Right cardiac atrium (tissue), 5 donors: ENCODE results near the gene TSHZ3. TPM values are rescaled to one million over a fixed set of nuclear protein-coding genes. Genes with fewer than 3 reads are reported as not detected.

Experiments used
- ATAC-seq, 2 donors: fragments of 200-7000 bp; cut with Tn5 transposase; one replicate each; pipeline versions ENCODE4 v1.8.0 to v1.9.1; 2020; ENCODE audit warnings: moderate library complexity in 2 of 2, mild to moderate bottlenecking in 1 of 2
- DNase-seq, 3 donors: peaks; one replicate each; pipeline ENCODE4 v3.0.0-alpha.2; 2020
- H3K27ac ChIP-seq: one replicate; pipeline ENCODE4 v1.5.1; 2013; ENCODE audit warnings: mild to moderate bottlenecking, low read length, control low read depth, moderate library complexity
- H3K27me3 ChIP-seq: one replicate; pipeline ENCODE4 v1.6.1; 2013; ENCODE audit not compliant: control insufficient read depth, insufficient read depth
- H3K4me1 ChIP-seq: one replicate; pipeline ENCODE4 v1.6.1; 2013; ENCODE audit warnings: low read length; ENCODE audit not compliant: control insufficient read depth, insufficient read depth
- H3K4me3 ChIP-seq: one replicate; pipeline ENCODE4 v1.5.1; 2013; ENCODE audit warnings: low read length, control low read depth
- H3K9me3 ChIP-seq: one replicate; pipeline ENCODE4 v1.6.1; 2013; ENCODE audit warnings: low read length; ENCODE audit not compliant: control insufficient read depth
- WGBS: extraction: QIAGEN DNeasy Blood & Tissue Kit; methylation state at CpG from one replicate; pipeline ENCODE4 v1.1.7; 2013; 5-methylcytosine and 5-hydroxymethylcytosine counted together
- intact Hi-C, 4 donors: fragments of 100-400 bp; cut with DNase I; formaldehyde crosslinking; loops; one replicate each; pipeline versions ENCODE4 v1.11.0 to v1.14.0; 2022 to 2023
- polyA plus RNA-seq: library from polyadenylated mRNA; stranded (reverse); fragments of 200-250 nt; gene quantifications from one replicate; pipeline ENCODE4 v1.2.3, GENCODE V29; 2013
- total RNA-seq, 4 donors: library from RNA; stranded (reverse); fragmentation: NEBNext Ultra II Directional; extraction: Animal tissue kit (Norgen Biotek cat#: 25700); gene quantifications; one replicate each; pipeline ENCODE4 v1.2.1, GENCODE V29; 2021
- donor health status: healthy with polysubstance abuse.
- donor health status: DM: no; HTN: yes; CAD: no.
- donor health status: DM: no; HTN: no; CAD: no.
- donor health status: DM: no; HTN: yes; CAD: no; lungs with severe emphysema.
- donor health status: DM: yes; HTN: yes; CAD: no.

The TSHZ3 gene
- total and polyA plus RNA-seq, 5 donors: 1.5 to 7.0 (median 3.9) TPM

DNA sequence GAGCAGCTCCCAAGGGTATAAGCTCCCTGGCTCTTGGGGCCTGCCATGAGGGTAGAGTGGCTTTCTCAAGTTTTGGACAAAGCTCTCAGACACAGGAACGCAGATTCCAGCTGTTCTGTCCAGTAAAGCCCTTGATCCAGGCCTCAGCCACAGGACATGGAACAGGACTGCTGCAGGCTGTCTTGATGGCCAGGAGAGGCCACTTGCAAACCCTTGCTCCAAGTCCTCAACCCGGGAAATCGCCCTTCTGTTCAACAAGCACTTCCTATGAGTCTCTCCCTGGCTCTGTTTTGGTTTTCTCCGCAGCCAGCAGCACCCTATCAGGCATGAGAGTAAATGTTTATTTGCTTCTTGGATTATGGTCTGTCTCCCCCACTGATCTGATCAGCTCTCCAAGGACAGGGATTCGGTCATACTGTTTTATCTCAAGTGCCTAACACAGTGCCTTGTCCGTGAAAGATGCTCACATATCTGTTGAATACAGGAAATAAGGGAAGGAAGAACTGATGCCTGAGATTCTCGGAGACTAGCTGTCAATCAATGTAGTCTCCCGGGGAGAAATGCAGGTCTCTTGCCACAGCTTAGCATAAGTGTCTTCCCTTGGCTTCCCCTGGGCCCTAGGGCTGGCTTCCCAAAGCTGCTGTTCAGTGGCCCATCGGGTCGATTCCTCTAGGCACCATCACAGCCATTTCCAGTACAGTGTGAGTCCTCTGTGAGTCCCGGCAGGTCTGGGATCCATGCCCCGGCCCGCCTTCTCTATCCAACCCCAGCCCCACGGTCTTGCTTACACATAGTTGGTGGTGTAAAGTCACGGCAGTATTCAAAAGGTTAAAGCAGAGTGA is 90.8 kb downstream of the TSHZ3 start:
- peak in 1 of 3 donors; percentile 16 for DNase-seq
- intact Hi-C loops: no loop called here
- H3K4me3 ChIP-seq: no peak overlapping the region
- no peak overlapping the region for H3K27ac ChIP-seq
- ATAC-seq: no peak
- H3K4me1 ChIP-seq: no peaks in the 10 kb centered on the region
- 56% methylated on average over 15 of the region's 15 CpGs for WGBS
- no peaks in the 10 kb centered on the region for H3K9me3 ChIP-seq
- no peaks in the 10 kb centered on the region for H3K27me3 ChIP-seq

GRCh38 chr19:31257426-31258130 is 91.7 kb downstream of the TSHZ3 start:
- Histone ChIP-seq H3K27ac (no peak overlapping the region), H3K4me1 (no peaks in the 10 kb centered on the region), H3K9me3 (no peaks in the 10 kb centered on the region), H3K27me3 (no peaks in the 10 kb centered on the region), H3K4me3 (no peak overlapping the region)
- 66% methylated on average over 11 of the region's 11 CpGs for WGBS
- no peak for DNase-seq
- ATAC-seq: no peak
- intact Hi-C loops: no loop called here

DNA sequence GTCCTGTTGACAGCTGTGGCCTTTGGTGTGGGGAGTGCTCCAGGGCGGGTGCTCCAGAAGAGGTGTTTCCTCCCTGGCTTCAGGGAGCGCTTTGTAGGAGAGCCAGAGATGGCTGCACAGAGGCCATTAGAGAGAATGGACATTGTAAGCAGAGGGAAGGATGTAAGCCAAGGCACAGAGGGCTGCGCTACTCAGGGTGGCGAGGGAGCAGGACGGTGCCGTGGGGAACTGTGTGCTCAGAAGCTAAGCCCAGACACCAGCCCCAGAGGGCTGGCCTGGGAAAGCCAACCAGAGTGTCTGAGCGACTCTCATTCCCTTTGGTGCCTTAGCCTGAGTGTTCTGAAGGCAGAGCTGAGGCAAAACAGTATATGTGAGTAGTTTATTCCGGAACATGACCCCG is 92.2 kb downstream of the TSHZ3 start:
- Histone ChIP-seq H3K27ac (no peak overlapping the region), H3K4me3 (no peak overlapping the region), H3K4me1 (no peaks in the 10 kb centered on the region), H3K27me3 (no peaks in the 10 kb centered on the region), H3K9me3 (no peaks in the 10 kb centered on the region)
- ATAC-seq (no peak), DNase-seq (no peak)
- intact Hi-C loops: no loop called here
- 66% methylated on average over 9 of the region's 9 CpGs for WGBS

- H3K4me1 ChIP-seq: no peaks in the 10 kb centered on the region
- H3K27me3 ChIP-seq: no peaks in the 10 kb centered on the region
- H3K9me3 ChIP-seq: no peaks in the 10 kb centered on the region
- DNase-seq (no peak), ATAC-seq (no peak)
- 85% methylated on average over 8 of the region's 8 CpGs for WGBS
- H3K4me3 ChIP-seq: no peak overlapping the region
- intact Hi-C loops: no loop called here
- H3K27ac ChIP-seq: no peak overlapping the region
Measured at GRCh38 chr19:31256593-31256960, 92.7 kb downstream of the TSHZ3 start.

- H3K9me3 ChIP-seq: no peaks in the 10 kb centered on the region
- 93% methylated on average over 11 of the region's 11 CpGs for WGBS
- DNase-seq: no peak
- H3K4me1 ChIP-seq: no peaks in the 10 kb centered on the region
- H3K4me3 ChIP-seq: no peak overlapping the region
- ATAC-seq: no peak
- H3K27ac ChIP-seq: no peak overlapping the region
- intact Hi-C loops: no loop called here
- H3K27me3 ChIP-seq: no peaks in the 10 kb centered on the region
Measured at GRCh38 chr19:31255831-31256592, 93.2 kb downstream of the TSHZ3 start.

DNA sequence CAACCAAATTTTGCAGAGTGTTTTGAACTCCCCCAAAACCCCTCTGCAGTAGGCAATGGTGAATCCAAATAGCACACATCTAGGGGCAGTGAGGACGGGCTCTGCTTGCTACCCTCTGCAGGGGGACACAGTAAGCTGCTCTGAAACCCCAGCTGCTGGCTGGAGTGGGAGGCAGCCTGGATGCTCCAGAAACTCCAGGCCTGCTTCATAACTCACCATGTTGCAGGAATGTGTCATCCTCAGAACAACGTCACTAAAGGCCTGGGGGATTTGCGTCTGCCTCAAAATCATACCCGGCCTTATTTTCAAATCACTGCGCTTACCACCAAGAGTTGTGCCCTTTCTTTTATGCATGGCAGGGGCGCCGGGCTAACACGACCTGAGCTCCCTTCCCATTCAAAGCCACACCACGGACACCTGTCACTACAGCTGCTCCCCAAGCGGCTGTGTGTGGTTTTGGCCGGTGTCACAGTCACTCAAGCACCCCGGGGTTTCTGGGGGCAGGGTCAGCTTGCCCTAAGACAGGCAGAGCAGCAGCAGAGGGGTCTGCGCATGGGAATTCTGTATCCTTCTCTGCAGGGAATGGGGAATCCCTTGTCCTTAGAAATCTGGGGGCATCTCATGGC is 93.9 kb downstream of the TSHZ3 start:
- Histone ChIP-seq H3K27me3 (no peaks in the 10 kb centered on the region), H3K4me3 (no peak overlapping the region), H3K9me3 (no peaks in the 10 kb centered on the region), H3K4me1 (no peaks in the 10 kb centered on the region), H3K27ac (no peak overlapping the region)
- ATAC-seq (no peak), DNase-seq (no peak)
- 86% methylated on average over 13 of the region's 13 CpGs for WGBS
- intact Hi-C loops: no loop called here

GRCh38 chr19:31254611-31255010 is 94.6 kb downstream of the TSHZ3 start:
- no peak for DNase-seq
- WGBS: 79% methylated on average over 4 of the region's 4 CpGs
- intact Hi-C loops: no loop called here
- H3K4me1 ChIP-seq: no peaks in the 10 kb centered on the region
- no peak for ATAC-seq
- no peaks in the 10 kb centered on the region for H3K9me3 ChIP-seq
- no peak overlapping the region for H3K27ac ChIP-seq
- no peak overlapping the region for H3K4me3 ChIP-seq
- H3K27me3 ChIP-seq: no peaks in the 10 kb centered on the region

DNA sequence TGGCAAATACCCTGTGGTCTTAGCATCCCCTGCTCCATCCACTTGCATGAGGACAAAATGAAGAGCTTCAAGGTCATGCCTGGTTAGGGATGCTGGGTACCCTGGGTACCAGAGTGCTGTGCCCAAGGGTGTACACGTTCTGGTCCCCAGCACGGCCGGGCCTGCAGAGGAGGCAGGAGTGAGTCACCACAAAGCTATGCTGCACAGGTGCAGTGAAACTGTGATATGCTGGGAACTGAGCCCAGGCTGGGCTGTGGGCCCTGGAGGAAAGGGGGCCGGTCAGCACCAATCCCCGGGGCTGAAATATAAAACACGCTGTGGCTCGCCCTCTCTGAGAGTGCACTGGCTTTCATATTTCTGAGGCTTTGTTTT is 95.1 kb downstream of the TSHZ3 start:
- ATAC-seq (no peak), DNase-seq (no peak)
- Histone ChIP-seq H3K4me1 (no peaks in the 10 kb centered on the region), H3K27ac (no peak overlapping the region), H3K9me3 (no peaks in the 10 kb centered on the region), H3K27me3 (no peaks in the 10 kb centered on the region), H3K4me3 (no peak overlapping the region)
- 32% methylated on average over 7 of the region's 7 CpGs for WGBS
- intact Hi-C loops: no loop called here

GRCh38 chr19:31253526-31254179 is 95.6 kb downstream of the TSHZ3 start:
- DNase-seq (no peak), ATAC-seq (no peak)
- H3K4me3 ChIP-seq: no peak overlapping the region
- H3K9me3 ChIP-seq: no peaks in the 10 kb centered on the region
- no peaks in the 10 kb centered on the region for H3K27me3 ChIP-seq
- no peaks in the 10 kb centered on the region for H3K4me1 ChIP-seq
- H3K27ac ChIP-seq: no peak overlapping the region
- intact Hi-C loops: no loop called here
- WGBS: 76% methylated on average over 6 of the region's 6 CpGs

GRCh38 chr19:31252441-31252840 is 96.8 kb downstream of the TSHZ3 start:
- H3K27me3 ChIP-seq: no peaks in the 10 kb centered on the region
- no peak overlapping the region for H3K4me3 ChIP-seq
- no peaks in the 10 kb centered on the region for H3K9me3 ChIP-seq
- ATAC-seq (no peak), DNase-seq (no peak)
- no peak overlapping the region for H3K27ac ChIP-seq
- no peaks in the 10 kb centered on the region for H3K4me1 ChIP-seq
- intact Hi-C loops: no loop called here
- WGBS: 73% methylated on average over 2 of the region's 2 CpGs
